Measurements from ENCODE around the gene TFB1M.
"Not testable (repeated sequence)": the region's sequence is repeated elsewhere in the genome, so short reads cannot be mapped to it uniquely, and the experiment has no call there.

The TFB1M gene

DNA sequence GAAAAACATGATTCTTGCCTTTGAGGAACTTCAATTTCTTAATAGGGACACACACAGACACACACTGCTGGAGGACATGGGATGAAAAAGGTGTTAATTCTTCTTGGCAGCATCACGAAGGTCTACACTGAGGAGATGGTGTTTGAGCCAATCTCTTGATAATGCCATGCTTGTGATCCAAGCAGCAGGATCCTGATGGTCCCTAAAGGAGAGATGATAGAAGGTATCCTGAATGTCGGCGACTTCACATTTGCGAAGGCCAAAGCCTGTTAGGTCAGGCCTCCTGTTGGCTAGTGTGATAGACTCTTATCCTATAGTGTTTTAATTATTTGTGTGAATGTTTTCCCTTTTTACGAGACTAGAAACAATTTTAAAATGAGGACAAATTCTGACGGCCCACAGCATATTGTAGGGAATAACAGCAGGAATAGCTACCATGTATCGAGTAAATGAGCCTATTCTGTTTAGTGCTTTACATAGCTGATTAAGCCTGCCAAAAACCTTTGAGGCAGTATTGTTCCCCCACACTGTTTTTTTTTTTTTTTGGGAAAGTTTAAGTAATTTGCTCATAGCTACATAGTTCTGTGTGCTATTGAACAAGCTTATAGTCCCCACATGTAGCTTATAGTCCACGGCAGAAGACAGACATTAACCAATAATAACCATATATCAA, 15.3 kb upstream of the TFB1M start:
- no peak for DNase-seq

GRCh38 chr6:155328539-155329459, 14.5 kb upstream of the TFB1M start:
- DNase-seq = no peak

DNA sequence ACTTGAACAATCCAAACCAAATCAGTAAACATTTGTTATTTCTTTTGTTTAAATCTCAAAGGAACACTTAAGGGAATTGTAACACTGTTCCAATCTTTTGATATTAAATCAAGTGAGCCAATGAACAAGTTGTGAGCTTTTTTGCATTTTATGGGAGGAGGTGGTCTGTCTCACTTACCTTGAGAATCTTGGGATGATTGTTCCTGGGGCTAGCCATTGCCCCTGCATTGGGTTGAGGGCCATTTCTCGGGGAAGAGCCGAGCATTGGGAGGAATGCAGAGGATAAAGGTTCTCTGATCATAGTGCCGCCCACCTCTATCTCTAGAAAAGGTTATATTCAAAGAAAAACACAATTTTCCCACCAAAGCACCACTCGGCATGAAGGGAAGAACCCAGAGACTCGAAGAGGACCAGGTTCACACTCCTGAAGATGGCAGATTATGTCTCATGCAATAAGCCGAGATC, 13.8 kb upstream of the TFB1M start:
- DNase-seq = no peak

DNA sequence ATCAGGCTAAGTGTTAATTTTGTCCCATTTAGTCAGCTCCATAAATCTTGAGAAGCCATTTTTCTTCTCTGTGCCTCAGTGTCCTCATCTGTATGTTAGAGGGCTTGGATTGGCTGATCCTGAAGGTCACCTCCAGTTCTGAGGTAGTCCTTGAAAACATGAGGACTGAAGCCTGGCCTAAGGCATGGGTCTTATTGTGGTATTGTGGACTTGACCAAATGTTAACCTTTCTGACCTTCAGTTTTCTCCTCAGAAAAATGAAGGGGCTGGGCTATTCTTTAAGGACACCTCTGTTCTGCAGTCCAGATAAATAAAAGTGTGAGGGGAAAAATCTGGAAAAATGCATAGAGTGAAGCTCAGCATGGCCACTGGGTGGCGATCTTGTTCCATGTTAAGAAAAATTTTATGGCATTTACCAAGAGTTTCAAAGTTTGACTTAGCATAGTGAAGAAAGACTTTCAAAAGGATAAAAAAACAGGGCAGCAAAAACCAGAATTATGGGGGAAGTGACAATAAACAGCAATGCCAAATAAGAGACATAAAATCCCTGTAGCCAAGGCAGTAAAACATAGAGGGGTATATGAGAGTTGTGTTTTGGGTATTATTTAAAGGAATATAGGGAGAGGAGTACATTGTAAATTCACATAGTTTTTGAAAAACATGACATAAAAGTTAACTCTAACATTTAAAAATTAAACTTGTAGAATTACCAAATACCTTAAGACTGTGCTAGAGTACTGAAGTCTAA, 13.2 kb upstream of the TFB1M start:
- DNase-seq = peak in 1 of 2 experiments; percentile 64

DNA sequence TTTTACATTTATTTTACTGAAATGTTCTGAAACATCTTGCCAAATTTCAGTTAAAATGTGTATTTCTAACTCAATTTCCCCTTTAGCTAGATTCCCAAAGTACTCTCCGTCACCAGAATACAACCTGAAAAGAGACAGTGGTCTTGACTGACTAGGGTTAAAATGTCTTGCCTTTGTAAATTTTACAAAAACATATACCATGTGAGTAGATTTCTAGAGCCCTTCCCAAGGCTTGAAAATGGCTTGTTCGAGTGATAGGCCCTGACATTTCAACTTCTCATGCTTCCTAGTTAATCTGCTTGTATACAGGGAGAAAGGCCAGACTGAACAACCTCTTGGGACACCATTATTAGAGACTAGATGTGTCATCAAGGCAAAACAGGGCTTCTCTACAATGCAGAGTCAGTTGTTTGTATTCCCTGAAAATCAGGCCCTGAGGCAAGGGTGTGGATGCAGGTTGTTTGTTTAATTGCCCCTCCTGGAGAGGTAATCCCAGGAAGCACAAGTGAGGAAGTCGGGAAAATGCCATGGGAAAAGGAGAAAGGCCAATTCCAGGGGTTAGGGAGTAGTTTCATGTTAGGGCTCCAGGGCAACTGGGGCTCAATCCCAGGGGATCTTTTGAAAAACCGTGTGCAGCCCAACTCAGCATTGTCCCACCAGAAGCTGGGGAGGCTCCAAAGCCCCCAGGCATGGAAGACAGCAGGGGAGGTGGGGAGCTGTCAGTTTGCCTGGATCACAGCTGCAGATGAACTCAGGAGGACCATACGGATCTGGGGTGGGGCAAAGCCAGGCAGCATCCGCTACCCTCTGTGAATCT, 11.6 kb upstream of the TFB1M start:
- no peak for DNase-seq

- DNase-seq = no peak
Observed at GRCh38 chr6:155324993-155325392, 10.7 kb upstream of the TFB1M start.

DNA sequence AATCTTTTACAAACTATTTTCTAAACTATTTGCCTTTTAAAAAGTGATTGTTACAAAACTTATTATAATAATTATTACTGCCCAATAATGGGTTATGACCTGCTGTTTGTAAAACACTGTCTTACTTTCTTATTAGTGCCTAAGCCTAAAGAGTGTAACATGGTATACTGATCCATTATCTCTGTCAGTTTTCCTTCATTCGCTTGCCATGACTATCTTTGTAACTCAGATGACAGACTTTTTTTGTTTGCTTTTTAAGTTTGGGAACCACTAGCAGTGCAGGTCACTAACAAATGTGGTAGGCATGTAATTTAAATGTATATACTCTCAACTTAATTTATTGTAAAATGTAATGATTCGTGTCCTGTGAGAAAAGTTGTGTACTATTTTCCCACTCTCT, 9.9 kb upstream of the TFB1M start:
- DNase-seq = no peak

DNA sequence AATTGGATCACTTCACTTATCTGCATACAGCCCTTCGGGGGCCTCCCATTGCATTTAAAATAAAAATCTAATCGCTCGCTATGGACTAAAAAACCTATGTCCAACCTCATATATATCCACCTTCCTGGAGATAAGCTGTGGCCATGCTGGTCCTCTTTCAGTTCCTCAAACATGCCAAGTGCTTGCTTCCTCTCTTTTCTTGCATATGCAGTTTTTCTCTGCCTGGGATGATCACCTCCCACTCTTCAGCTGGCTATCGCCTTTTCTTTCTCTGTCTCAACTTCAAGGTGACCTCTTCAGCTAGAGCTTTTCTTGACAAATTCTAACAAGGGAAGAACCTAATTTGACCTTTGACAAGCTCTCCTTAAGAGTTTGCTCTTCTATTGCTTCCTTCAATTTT, 5.6 kb upstream of the TFB1M start:
- DNase-seq = no peak

DNA sequence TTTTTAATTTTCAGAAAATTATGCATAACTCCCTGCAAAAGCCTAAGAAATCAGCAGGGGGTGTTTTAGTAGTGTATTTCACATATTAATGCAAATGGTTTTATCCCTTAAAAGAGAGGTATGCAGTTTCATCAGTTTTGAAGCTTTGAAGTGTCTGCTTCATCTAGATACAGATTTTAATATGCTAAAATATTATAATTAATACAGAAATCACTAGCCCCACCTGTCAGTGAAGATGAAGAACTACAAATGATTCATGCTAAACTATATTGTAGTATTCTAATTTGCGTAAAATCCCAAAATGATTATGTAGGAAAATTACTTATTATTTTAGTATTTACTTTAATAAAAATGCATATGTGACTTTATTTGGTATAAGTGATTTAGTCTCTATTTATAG, 2.9 kb upstream of the TFB1M start:
- peak in 1 of 2 experiments; percentile 40 for DNase-seq

DNA sequence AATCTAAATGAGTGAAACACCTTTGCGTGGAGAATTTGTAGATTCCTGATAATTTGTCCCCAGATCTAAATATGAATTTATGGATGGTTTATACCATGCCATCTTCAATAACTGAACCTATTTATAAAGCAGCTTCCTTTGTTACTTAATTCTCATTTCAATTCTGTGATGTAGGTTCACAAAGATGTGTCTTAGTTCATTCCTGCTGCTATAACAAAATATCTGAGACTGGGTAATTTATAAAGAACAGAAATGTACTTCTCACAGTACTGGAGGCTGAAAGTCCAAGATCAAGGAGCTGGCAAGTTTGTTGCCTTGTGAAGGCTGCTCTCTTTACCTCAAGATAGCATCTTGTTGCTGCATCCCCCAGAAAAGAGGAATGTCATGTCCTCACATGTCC, 2.1 kb upstream of the TFB1M start:
- no peak for DNase-seq

DNA sequence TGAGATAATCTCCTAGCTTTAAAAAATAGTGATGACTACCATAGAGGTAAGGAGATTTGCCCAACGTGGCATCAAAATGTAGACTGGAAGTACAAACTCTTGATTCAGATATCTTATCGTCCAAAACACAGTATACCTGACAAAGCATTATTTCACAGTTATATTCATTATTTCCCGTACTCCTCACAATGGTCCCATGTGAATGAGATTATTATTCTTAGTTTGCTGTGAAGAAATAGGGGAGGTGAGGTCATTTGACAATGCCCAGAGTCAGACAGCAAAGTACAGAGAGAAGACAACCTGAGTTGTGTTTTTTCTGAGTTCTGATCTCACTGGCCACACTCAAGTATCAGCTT, 1.2 kb upstream of the TFB1M start:
- no peak for DNase-seq

GRCh38 chr6:155314773-155315515, 660 bp upstream of the TFB1M start:
- DNase-seq = peak; percentile 51 to 92

GRCh38 chr6:155313602-155314091, 637 bp downstream of the TFB1M start:
- peak in 1 of 2 experiments; percentile 20 for DNase-seq

DNA sequence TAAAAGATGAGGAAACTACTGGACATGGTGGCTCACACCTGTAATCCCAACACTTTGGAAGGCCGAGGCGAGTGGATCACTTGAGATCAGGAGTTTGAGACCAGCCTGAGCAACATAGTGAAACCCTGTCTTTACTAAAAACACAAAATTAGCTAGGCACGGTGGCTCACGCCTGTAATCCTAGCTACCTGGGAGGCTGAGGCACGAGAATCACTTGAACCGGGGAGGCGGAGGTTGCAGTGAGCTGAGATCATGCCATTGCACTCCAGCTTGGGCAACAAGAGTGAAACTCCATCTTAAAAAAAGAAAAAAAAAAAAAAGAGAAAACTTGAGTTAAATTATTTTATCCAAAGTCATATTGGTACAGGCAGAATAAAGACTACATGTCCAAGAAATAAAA, 1.3 kb downstream of the TFB1M start:
- DNase-seq = not testable (repeated sequence)

DNA sequence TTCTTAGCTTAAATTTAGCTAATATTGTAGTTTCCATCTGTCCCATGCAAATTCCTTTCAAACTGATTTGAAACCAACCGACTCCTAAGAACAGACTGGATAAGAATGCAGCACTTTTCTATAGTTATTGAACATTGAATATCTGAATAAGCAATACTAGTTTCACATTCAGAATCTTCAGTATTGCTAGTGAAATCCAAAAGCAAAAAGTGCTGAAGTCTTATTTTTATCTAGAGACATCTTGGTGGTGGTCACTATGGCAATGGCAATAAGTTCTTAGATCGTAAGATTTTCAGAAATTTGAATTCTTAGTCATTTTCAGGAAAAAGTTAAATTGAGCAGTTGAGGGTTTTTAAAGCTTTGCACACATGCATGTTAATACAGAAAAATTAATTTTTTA, 2.7 kb downstream of the TFB1M start:
- no peak for DNase-seq

GRCh38 chr6:155311086-155311485, 3.2 kb downstream of the TFB1M start:
- DNase-seq = no peak

GRCh38 chr6:155310596-155310995, 3.7 kb downstream of the TFB1M start:
- no peak for DNase-seq

DNA sequence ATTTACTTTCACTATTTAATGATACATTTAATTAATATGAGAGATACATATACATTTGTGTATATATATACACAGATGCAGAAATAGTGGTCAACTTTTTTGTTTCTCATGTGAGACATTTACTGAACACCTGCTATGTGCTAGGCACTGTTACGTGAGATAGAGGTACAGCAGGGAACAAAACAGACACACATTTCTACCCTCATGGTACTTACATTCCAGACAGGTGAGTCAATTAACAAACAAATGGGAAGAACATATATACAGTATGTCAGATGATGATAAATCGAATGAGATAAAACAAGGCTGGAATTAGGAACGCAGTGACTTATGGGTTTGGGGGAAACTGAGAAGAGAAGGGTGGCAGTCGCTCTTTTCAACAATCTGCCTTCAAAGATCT, 5.1 kb downstream of the TFB1M start:
- no peak for DNase-seq

GRCh38 chr6:155306958-155307357, 7.3 kb downstream of the TFB1M start:
- no peak for DNase-seq

GRCh38 chr6:155303361-155303870, 10.9 kb downstream of the TFB1M start:
- no peak for DNase-seq

- no peak for DNase-seq
Observed at GRCh38 chr6:155301867-155302266, 12.4 kb downstream of the TFB1M start.
